RWPE2 (cell line): ENCODE results near the gene KIF16B.

ENCODE experiments used
- ATAC-seq: fragments of 200-7000 bp; cut with Tn5 transposase; 3 replicates; pipeline ENCODE4 v1.9.1; 2021; ENCODE audit warnings: low read depth
- DNase-seq: peaks from one replicate; pipeline ENCODE4 v3.0.0-alpha.2; 2020; ENCODE audit warnings: low spot score
- H3K27ac ChIP-seq: fragments of 450-650 bp; 2 replicates; pipeline ENCODE4 v1.5.1; 2017; ENCODE audit warnings: mild to moderate bottlenecking; ENCODE audit not compliant: poor library complexity, severe bottlenecking
- H3K27me3 ChIP-seq: fragments of 250-450 bp; sonication (Bioruptor Pico); 2 replicates; pipeline ENCODE4 v1.5.1; 2021; ENCODE audit warnings: mild to moderate bottlenecking, moderate library complexity; ENCODE audit not compliant: insufficient read depth, poor library complexity, severe bottlenecking
- H3K36me3 ChIP-seq: fragments of 250-450 bp; sonication (Bioruptor Pico); 2 replicates; pipeline ENCODE4 v1.5.1; 2020; ENCODE audit warnings: low read depth, mild to moderate bottlenecking, moderate library complexity
- H3K4me1 ChIP-seq: fragments of 250-450 bp; sonication (Bioruptor Pico); 2 replicates; pipeline ENCODE4 v1.5.1; 2021; ENCODE audit warnings: mild to moderate bottlenecking, moderate library complexity; ENCODE audit not compliant: insufficient read depth, poor library complexity, severe bottlenecking
- H3K4me3 ChIP-seq: fragments of 250-450 bp; sonication (Bioruptor Pico); 2 replicates; pipeline ENCODE4 v1.5.1; 2021; ENCODE audit warnings: mild to moderate bottlenecking, moderate library complexity; ENCODE audit not compliant: severe bottlenecking
- H3K9me3 ChIP-seq: fragments of 250-450 bp; sonication (Bioruptor Pico); 2 replicates; pipeline ENCODE4 v1.5.1; 2021; ENCODE audit warnings: mild to moderate bottlenecking, moderate library complexity; ENCODE audit not compliant: severe bottlenecking
- CTCF ChIP-seq: fragments of 450-650 bp; IDR thresholded peaks from one replicate; pipeline ENCODE4 v1.5.1; 2017; ENCODE audit warnings: mild to moderate bottlenecking, moderate library complexity; ENCODE audit not compliant: poor library complexity, severe bottlenecking

KIF16B gene

DNA sequence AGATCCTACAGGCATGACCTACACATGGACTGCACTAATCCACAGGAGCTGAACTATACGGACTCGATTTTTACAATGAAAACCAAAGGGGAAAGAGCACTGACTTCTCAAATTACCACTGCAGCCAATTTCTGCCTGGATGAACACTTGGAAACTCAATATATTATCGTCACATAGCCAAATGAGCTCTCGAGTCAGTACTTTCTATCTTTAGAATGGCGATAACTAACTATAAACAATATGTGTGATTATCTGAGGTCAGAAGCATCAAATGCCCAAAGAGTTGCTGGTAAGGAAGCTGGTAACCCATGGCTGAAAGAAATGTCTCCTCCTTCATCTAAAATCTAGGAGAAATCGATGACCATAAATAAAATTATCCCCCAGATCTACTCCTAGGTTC lies 86.7 kb downstream of the KIF16B start:
- H3K27ac ChIP-seq = no peak overlapping the region
- no peak overlapping the region for H3K4me3 ChIP-seq
- no peaks in the 10 kb centered on the region for H3K9me3 ChIP-seq
- H3K36me3 ChIP-seq = no peaks in the 10 kb centered on the region
- no peak for ATAC-seq
- H3K4me1 ChIP-seq = no peaks in the 10 kb centered on the region
- H3K27me3 ChIP-seq = no peaks in the 10 kb centered on the region
- no peak for TF ChIP-seq CTCF
- no peak for DNase-seq

DNA sequence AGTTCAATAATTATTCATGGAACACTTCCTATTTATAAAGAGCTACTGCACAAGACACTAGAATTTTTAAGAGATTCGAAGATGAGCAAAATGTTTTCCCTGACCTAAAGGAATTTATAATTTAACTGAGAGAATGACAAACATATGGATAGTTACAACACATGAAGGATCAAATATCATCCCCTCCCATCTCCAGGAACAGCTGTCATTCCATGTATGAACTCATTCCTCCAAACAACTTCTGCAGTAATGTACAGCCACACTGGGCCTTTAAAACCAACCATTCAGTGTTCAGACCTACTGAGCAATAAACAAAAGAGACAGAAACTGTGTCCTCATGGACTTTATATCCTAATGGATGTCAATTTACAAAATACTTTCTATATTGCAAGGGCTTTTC lies 87.8 kb downstream of the KIF16B start:
- ATAC-seq (no peak; the same call in 2 of the 3 replicates), DNase-seq (no peak)
- Histone ChIP-seq H3K36me3 (no peaks in the 10 kb centered on the region), H3K9me3 (no peaks in the 10 kb centered on the region), H3K4me1 (no peaks in the 10 kb centered on the region), H3K27me3 (no peaks in the 10 kb centered on the region), H3K4me3 (no peak overlapping the region), H3K27ac (no peak overlapping the region)
- TF ChIP-seq CTCF = no peak

- DNase-seq = no peak
- no peak overlapping the region for H3K27ac ChIP-seq
- H3K27me3 ChIP-seq = no peaks in the 10 kb centered on the region
- H3K4me1 ChIP-seq = no peaks in the 10 kb centered on the region
- H3K4me3 ChIP-seq = no peak overlapping the region
- no peaks in the 10 kb centered on the region for H3K9me3 ChIP-seq
- no peaks in the 10 kb centered on the region for H3K36me3 ChIP-seq
- TF ChIP-seq CTCF = no peak
- ATAC-seq = no peak
Measured at GRCh38 chr20:16483024-16483423, 90.2 kb downstream of the KIF16B start.

DNA sequence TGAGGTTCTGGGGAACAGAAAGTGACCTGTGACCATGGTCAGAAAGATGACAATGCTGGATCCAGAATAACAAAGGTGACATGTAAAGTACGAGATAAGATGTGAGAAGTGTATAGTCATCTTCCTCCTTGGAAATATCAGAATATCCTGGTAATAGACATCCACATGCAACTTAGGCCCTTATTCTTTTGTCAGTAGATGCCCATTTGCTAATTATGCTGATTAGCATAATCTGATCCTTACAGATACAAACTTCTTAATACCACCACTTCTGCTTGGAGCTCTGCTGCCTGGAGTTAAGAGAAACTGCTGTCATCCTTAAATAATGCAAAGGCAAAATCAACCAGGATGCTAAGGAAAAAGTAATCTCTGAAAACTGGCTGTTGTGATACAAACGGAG lies 91.3 kb downstream of the KIF16B start:
- DNase-seq (no peak), ATAC-seq (no peak)
- Histone ChIP-seq H3K9me3 (no peaks in the 10 kb centered on the region), H3K27me3 (no peaks in the 10 kb centered on the region), H3K36me3 (no peaks in the 10 kb centered on the region), H3K27ac (no peak overlapping the region), H3K4me1 (no peaks in the 10 kb centered on the region), H3K4me3 (no peak overlapping the region)
- TF ChIP-seq CTCF = no peak

DNA sequence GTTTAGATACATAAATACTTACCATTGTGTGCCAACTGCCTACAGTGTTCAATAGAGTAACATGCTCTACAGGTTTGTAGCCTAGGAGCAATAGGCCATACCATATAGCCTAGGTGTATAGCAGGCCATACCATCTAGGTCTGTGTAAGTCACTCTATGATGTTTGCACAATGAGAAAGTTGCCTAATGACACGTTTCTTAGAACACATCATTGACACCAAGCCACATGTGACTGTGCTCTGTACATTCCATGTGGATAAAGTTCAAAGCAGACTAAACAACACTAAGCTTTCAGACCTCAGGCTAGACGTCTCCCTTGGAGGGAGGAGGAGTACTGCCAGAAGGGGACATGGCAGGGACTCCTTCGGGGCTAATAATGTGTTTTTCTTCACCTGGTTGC lies 93.6 kb downstream of the KIF16B start:
- DNase-seq (no peak), ATAC-seq (no peak)
- Histone ChIP-seq H3K27ac (no peak overlapping the region), H3K4me3 (no peak overlapping the region), H3K36me3 (no peaks in the 10 kb centered on the region; the same call in 1 of the 2 replicates), H3K27me3 (no peaks in the 10 kb centered on the region), H3K9me3 (no peaks in the 10 kb centered on the region), H3K4me1 (no peaks in the 10 kb centered on the region)
- TF ChIP-seq CTCF = no peak
